H9 (cell line): Measurements from ENCODE around the gene SRPX2. TPM values are rescaled to one million over a fixed set of nuclear protein-coding genes. Genes with fewer than 3 reads are reported as not detected.

Experiments
- DNase-seq: peaks from one replicate; pipeline ENCODE4 v3.0.0-alpha.2; 2017
- H2AFZ ChIP-seq: one replicate; pipeline ENCODE4 v1.6.1; 2013; ENCODE audit warnings: mild to moderate bottlenecking, low read length, control low read depth, moderate library complexity
- H2AK5ac ChIP-seq: 2 replicates; pipeline ENCODE4 v1.6.1; 2013; ENCODE audit warnings: low read length, control low read depth, mixed read lengths; ENCODE audit not compliant: insufficient read length
- H2BK120ac ChIP-seq: one replicate; pipeline ENCODE4 v1.6.1; 2013; ENCODE audit warnings: low read depth, mild to moderate bottlenecking, low read length, control low read depth, inconsistent platforms; ENCODE audit not compliant: poor library complexity, severe bottlenecking
- H2BK12ac ChIP-seq: 2 replicates; pipeline ENCODE4 v1.6.1; 2013; ENCODE audit warnings: low read length, control low read depth, mixed read lengths, low read depth; ENCODE audit not compliant: insufficient read length
- H2BK15ac ChIP-seq: 2 replicates; pipeline ENCODE4 v1.6.1; 2013; ENCODE audit warnings: low read depth, low read length, control low read depth
- H2BK20ac ChIP-seq: one replicate; pipeline ENCODE4 v1.6.1; 2013; ENCODE audit warnings: low read depth, mild to moderate bottlenecking, low read length, control low read depth, inconsistent platforms; ENCODE audit not compliant: poor library complexity, severe bottlenecking
- H2BK5ac ChIP-seq: 2 replicates; pipeline ENCODE4 v1.6.1; 2013; ENCODE audit warnings: low read length, control low read depth, mixed read lengths; ENCODE audit not compliant: insufficient read length
- H3K14ac ChIP-seq: 2 replicates; pipeline ENCODE4 v1.6.1; 2013; ENCODE audit warnings: low read length, control low read depth; ENCODE audit not compliant: insufficient read depth
- H3K18ac ChIP-seq: 2 replicates; pipeline ENCODE4 v1.6.1; 2013; ENCODE audit warnings: low read depth, mild to moderate bottlenecking, mixed read lengths, low read length, control low read depth; ENCODE audit not compliant: insufficient read length
- H3K23ac ChIP-seq: 2 replicates; pipeline ENCODE4 v1.6.1; 2013; ENCODE audit warnings: low read length, control low read depth, mixed read lengths, low read depth; ENCODE audit not compliant: insufficient read length
- H3K23me2 ChIP-seq: 2 replicates; pipeline ENCODE4 v1.6.1; 2013; ENCODE audit warnings: low read depth, mild to moderate bottlenecking, mixed read lengths, low read length, control low read depth; ENCODE audit not compliant: insufficient read length, poor library complexity, severe bottlenecking
- H3K27ac ChIP-seq: 2 replicates; pipeline ENCODE4 v1.5.1; 2013; ENCODE audit warnings: low read length, control low read depth, mixed read lengths, low read depth; ENCODE audit not compliant: insufficient read length
- H3K27me3 ChIP-seq: 2 replicates; pipeline ENCODE4 v1.6.1; 2013; ENCODE audit warnings: low read length, control low read depth, inconsistent platforms; ENCODE audit not compliant: insufficient read depth
- H3K4ac ChIP-seq: 2 replicates; pipeline ENCODE4 v1.6.1; 2013; ENCODE audit warnings: low read depth, mild to moderate bottlenecking, control low read depth, inconsistent platforms, low read length, moderate library complexity
- H3K4me1 ChIP-seq: 2 replicates; pipeline ENCODE4 v1.6.1; 2013; ENCODE audit warnings: low read length, control low read depth, inconsistent platforms; ENCODE audit not compliant: insufficient read depth
- H3K4me2 ChIP-seq: 2 replicates; pipeline ENCODE4 v1.6.1; 2013; ENCODE audit warnings: low read length, control low read depth, mixed read lengths; ENCODE audit not compliant: insufficient read length, insufficient read depth
- H3K56ac ChIP-seq: 2 replicates; pipeline ENCODE4 v1.6.1; 2013; ENCODE audit warnings: low read depth, mild to moderate bottlenecking, mixed read lengths, low read length, control low read depth; ENCODE audit not compliant: insufficient read length
- H3K79me1 ChIP-seq: 2 replicates; pipeline ENCODE4 v1.6.1; 2013; ENCODE audit warnings: low read depth, mild to moderate bottlenecking, moderate library complexity, low read length, control low read depth, inconsistent platforms; ENCODE audit not compliant: insufficient read depth, poor library complexity, severe bottlenecking
- H3K79me2 ChIP-seq: 2 replicates; pipeline ENCODE4 v1.6.1; 2013; ENCODE audit warnings: low read length, control low read depth, inconsistent platforms; ENCODE audit not compliant: insufficient read depth
- H3K9ac ChIP-seq: 2 replicates; pipeline ENCODE4 v1.6.1; 2013; ENCODE audit warnings: low read length, control low read depth, mixed read lengths; ENCODE audit not compliant: insufficient read length; ENCODE audit errors: extremely low read depth
- H3K9me3 ChIP-seq: one replicate; pipeline ENCODE4 v1.6.1; 2013; ENCODE audit warnings: low read depth, low read length, inconsistent platforms; ENCODE audit not compliant: control insufficient read depth
- H3T11ph ChIP-seq: one replicate; pipeline ENCODE4 v1.6.1; 2013; ENCODE audit warnings: mild to moderate bottlenecking, low read length, control low read depth, inconsistent platforms
- H4K20me1 ChIP-seq: one replicate; pipeline ENCODE4 v1.6.1; 2013; ENCODE audit not compliant: control insufficient read depth, insufficient read length, insufficient read depth
- H4K5ac ChIP-seq: 2 replicates; pipeline ENCODE4 v1.6.1; 2013; ENCODE audit warnings: low read depth, mild to moderate bottlenecking, mixed read lengths, low read length, control low read depth; ENCODE audit not compliant: insufficient read length
- H4K8ac ChIP-seq: replicated peaks from 2 replicates; pipeline ENCODE4 v1.6.1; 2013; ENCODE audit warnings: low read length, control low read depth, mixed read lengths, low read depth; ENCODE audit not compliant: insufficient read length
- H4K91ac ChIP-seq: 2 replicates; pipeline ENCODE4 v1.6.1; 2013; ENCODE audit warnings: low read depth, mild to moderate bottlenecking, moderate library complexity, mixed read lengths, low read length, control low read depth; ENCODE audit not compliant: insufficient read length
- H3K27ac Mint-ChIP-seq, 3 experiments: 2 replicates in 2 of 3; 3 replicates in 1 of 3; pipeline ENCODE4 v1.8.0; 2020 to 2021; ENCODE audit warnings: mixed read lengths in 3 of 3, mild to moderate bottlenecking in 1 of 3, moderate library complexity in 1 of 3
- H3K27me3 Mint-ChIP-seq: 2 replicates; pipeline ENCODE4 v1.8.0; 2021; ENCODE audit warnings: low read depth, mild to moderate bottlenecking, moderate library complexity, mixed read lengths
- H3K36me3 Mint-ChIP-seq, 3 experiments: 2 replicates in 2 of 3; 3 replicates in 1 of 3; pipeline ENCODE4 v1.8.0; 2020 to 2021; ENCODE audit warnings: low read depth in 3 of 3, mixed read lengths in 3 of 3; ENCODE audit not compliant: insufficient read depth in 1 of 3
- H3K4me1 Mint-ChIP-seq, 2 experiments: 2 replicates each; pipeline ENCODE4 v1.8.0; 2020; ENCODE audit warnings: mixed read lengths in 2 of 2
- H3K4me3 Mint-ChIP-seq, 2 experiments: 2 replicates in 1 of 2; 3 replicates in 1 of 2; pipeline ENCODE4 v1.8.0; 2020 to 2021; ENCODE audit warnings: mild to moderate bottlenecking in 2 of 2, mixed read lengths in 2 of 2, moderate library complexity in 1 of 2
- H3K9me3 Mint-ChIP-seq, 2 experiments: 2 replicates in 1 of 2; 3 replicates in 1 of 2; pipeline ENCODE4 v1.8.0; 2020; ENCODE audit warnings: mild to moderate bottlenecking in 2 of 2, mixed read lengths in 2 of 2, moderate library complexity in 1 of 2
- CTCF ChIP-seq: fragments of 200-600 bp; sonication (generic); conservative IDR thresholded peaks from 3 replicates; pipeline ENCODE4 v1.8.0; 2021; ENCODE audit warnings: antibody characterized with exemption, mild to moderate bottlenecking
- WGBS: extraction: QIAGEN DNeasy Blood & Tissue Kit; methylation state at CpG from one replicate; pipeline ENCODE4 v1.1.7; 2013; ENCODE audit warnings: missing lambda C conversion rate, low lambda C conversion rate, mixed read lengths; ENCODE audit not compliant: insufficient read length; ENCODE audit errors: extremely low coverage; 5-methylcytosine and 5-hydroxymethylcytosine counted together
- total RNA-seq: library from RNA; stranded (reverse); gene quantifications from 2 replicates; pipeline ENCODE4 v1.2.1, GENCODE V29; 2021

SRPX2 gene
- total RNA-seq, 1 experiment from 2014 or later: not detected

GRCh38 chrX:100685997-100686305, 42.0 kb downstream of the SRPX2 start:
- H3K9me3 Mint-ChIP-seq: peaks cover 25 to 48% of the 10 kb centered on the region in 2 experiments
- H3K27me3 Mint-ChIP-seq: peaks cover 3% of the 10 kb centered on the region
- H2AK5ac ChIP-seq: no peak overlapping the region
- H3K27ac ChIP-seq: no peak overlapping the region
- H2BK20ac ChIP-seq: no peak overlapping the region
- no peak overlapping the region for H3K27ac Mint-ChIP-seq
- H3K4me1 Mint-ChIP-seq: no peaks in the 10 kb centered on the region
- H3K79me2 ChIP-seq: no peaks in the 10 kb centered on the region
- WGBS: no CpG with 5 or more reads among the region's 1 CpG
- no peak overlapping the region for H2BK5ac ChIP-seq
- H3K4me3 Mint-ChIP-seq: no peak overlapping the region
- H3K14ac ChIP-seq: no peak overlapping the region
- no peaks in the 10 kb centered on the region for H3K27me3 ChIP-seq
- no peak overlapping the region for H4K8ac ChIP-seq
- DNase-seq: no peak
- no peak overlapping the region for H2BK12ac ChIP-seq
- no peak overlapping the region for H3K4me2 ChIP-seq
- H3K56ac ChIP-seq: no peak overlapping the region
- no peak overlapping the region for H3T11ph ChIP-seq
- no peak overlapping the region for H4K5ac ChIP-seq
- H3K23me2 ChIP-seq: no peaks in the 10 kb centered on the region
- H2AFZ ChIP-seq: no peak overlapping the region
- H3K79me1 ChIP-seq: no peaks in the 10 kb centered on the region
- H3K4me1 ChIP-seq: no peaks in the 10 kb centered on the region
- H4K20me1 ChIP-seq: no peaks in the 10 kb centered on the region
- H4K91ac ChIP-seq: no peak overlapping the region
- H3K36me3 Mint-ChIP-seq: peaks cover 0 to 2% (median 0%) of the 10 kb centered on the region in 3 experiments; a peak in 1 of 7 replicates
- H3K9ac ChIP-seq: no peak overlapping the region
- no peak overlapping the region for H2BK15ac ChIP-seq
- no peak overlapping the region for H3K23ac ChIP-seq
- no peak overlapping the region for H2BK120ac ChIP-seq
- H3K4ac ChIP-seq: no peak overlapping the region
- H3K9me3 ChIP-seq: no peaks in the 10 kb centered on the region
- H3K18ac ChIP-seq: no peak overlapping the region
- TF ChIP-seq CTCF: no peak
